ENCODE measurements around the gene C19orf33. TPM values are rescaled to one million over a fixed set of nuclear protein-coding genes. Genes with fewer than 3 reads are reported as not detected.

The C19orf33 gene
- polyA plus RNA-seq, 1 donor (not counting 4 experiments of a cell fraction or from before 2014, with no cell fraction given) = 366 TPM

DNA sequence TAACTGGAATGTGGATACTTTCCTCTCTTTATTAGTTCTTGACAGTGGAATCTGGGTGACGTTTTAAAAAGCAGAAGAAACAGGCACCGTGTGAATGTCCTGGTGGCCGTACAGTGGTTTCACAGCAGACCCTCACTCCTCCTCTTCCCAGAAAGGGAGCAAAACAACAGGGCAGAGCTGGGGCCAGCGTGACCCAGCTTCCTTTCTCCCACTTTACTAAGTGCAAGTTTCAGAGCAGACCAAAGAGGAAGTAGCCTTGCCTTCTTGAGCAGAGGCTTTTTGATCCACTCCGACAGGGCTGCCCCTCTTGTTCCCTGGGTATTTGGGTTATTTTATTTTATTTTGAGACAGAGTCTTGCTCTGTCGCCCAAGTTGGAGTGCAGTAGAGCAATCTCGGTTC, 19.6 kb upstream of the C19orf33 start:
- H3K4me3 ChIP-seq (ENCODE audit: control insufficient read depth in 2 of 3, extremely low read depth in 1 of 3, insufficient read depth in 2 of 3, low read depth in 1 of 3, low read length in 3 of 3) = no peak overlapping the region
- H3K27me3 ChIP-seq (ENCODE audit: control insufficient read depth, extremely low read depth, insufficient read depth, low read length) = no peaks in the 10 kb centered on the region
- FAIRE-seq (no peak), DNase-seq (ENCODE audit: low read depth, low spot score) (no peak)
- H3K79me2 ChIP-seq (ENCODE audit: control insufficient read depth, insufficient read depth, low read length) = peaks cover 80% of the 10 kb centered on the region
- no peaks in the 10 kb centered on the region for H3K9me3 ChIP-seq (ENCODE audit: control insufficient read depth, low read depth, low read length)
- no peak overlapping the region for H2AFZ ChIP-seq (ENCODE audit: control insufficient read depth, low read length)
- dilution Hi-C loops (cut with MboI; ENCODE audit: extremely low pct_ligation_motif_present, low sequenced_read_pairs) = no loop called here
- H4K20me1 ChIP-seq (ENCODE audit: control insufficient read depth, extremely low read depth, insufficient read depth, low read length) = peaks cover 34% of the 10 kb centered on the region
- peaks cover 8% of the 10 kb centered on the region for H3K9me1 ChIP-seq (ENCODE audit: control insufficient read depth, extremely low read depth, insufficient read depth, low read length)
- peaks cover 36 to 71% of the 10 kb centered on the region in 2 experiments for H3K36me3 ChIP-seq (ENCODE audit: control insufficient read depth in 2 of 2, extremely low read depth in 1 of 2, insufficient read depth in 2 of 2, low read length in 2 of 2)
- H3K9ac ChIP-seq (ENCODE audit: control insufficient read depth, extremely low read depth, insufficient read depth, low read length) = no peak overlapping the region
- H3K4me2 ChIP-seq (ENCODE audit: control insufficient read depth, extremely low read depth, insufficient read depth, low read depth, low read length) = no peak overlapping the region
- TF ChIP-seq, protein P1, sequence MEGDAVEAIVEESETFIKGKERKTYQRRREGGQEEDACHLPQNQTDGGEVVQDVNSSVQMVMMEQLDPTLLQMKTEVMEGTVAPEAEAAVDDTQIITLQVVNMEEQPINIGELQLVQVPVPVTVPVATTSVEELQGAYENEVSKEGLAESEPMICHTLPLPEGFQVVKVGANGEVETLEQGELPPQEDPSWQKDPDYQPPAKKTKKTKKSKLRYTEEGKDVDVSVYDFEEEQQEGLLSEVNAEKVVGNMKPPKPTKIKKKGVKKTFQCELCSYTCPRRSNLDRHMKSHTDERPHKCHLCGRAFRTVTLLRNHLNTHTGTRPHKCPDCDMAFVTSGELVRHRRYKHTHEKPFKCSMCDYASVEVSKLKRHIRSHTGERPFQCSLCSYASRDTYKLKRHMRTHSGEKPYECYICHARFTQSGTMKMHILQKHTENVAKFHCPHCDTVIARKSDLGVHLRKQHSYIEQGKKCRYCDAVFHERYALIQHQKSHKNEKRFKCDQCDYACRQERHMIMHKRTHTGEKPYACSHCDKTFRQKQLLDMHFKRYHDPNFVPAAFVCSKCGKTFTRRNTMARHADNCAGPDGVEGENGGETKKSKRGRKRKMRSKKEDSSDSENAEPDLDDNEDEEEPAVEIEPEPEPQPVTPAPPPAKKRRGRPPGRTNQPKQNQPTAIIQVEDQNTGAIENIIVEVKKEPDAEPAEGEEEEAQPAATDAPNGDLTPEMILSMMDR (optimal IDR thresholded peaks at IDR 0.05 in 1 of 3, IDR thresholded peaks at IDR 0.05 in 1 of 3, conservative IDR thresholded peaks at IDR 0.05 in 1 of 3; ENCODE audit: extremely low read depth in 1 of 3, insufficient read depth in 2 of 3, low read length in 3 of 3) = no peak
- TF ChIP-seq EZH2 (IDR thresholded peaks at IDR 0.05; ENCODE audit: low read length) = no peak
- H3K27ac ChIP-seq (ENCODE audit: control insufficient read depth, insufficient read depth, low read length) = no peak overlapping the region
- peaks cover 19% of the 10 kb centered on the region for H3K4me1 ChIP-seq (ENCODE audit: control insufficient read depth, extremely low read depth, insufficient read depth, low read length)

- DNase-seq (ENCODE audit: low read depth, low spot score) (no peak), FAIRE-seq (no peak)
- H3K27me3 ChIP-seq (ENCODE audit: control insufficient read depth, extremely low read depth, insufficient read depth, low read length) = no peaks in the 10 kb centered on the region
- no peak overlapping the region for H3K4me2 ChIP-seq (ENCODE audit: control insufficient read depth, extremely low read depth, insufficient read depth, low read depth, low read length)
- peaks cover 31% of the 10 kb centered on the region for H4K20me1 ChIP-seq (ENCODE audit: control insufficient read depth, extremely low read depth, insufficient read depth, low read length)
- peaks cover 69% of the 10 kb centered on the region for H3K79me2 ChIP-seq (ENCODE audit: control insufficient read depth, insufficient read depth, low read length)
- H3K4me1 ChIP-seq (ENCODE audit: control insufficient read depth, extremely low read depth, insufficient read depth, low read length) = peaks cover 20% of the 10 kb centered on the region
- H3K36me3 ChIP-seq (ENCODE audit: control insufficient read depth in 2 of 2, extremely low read depth in 1 of 2, insufficient read depth in 2 of 2, low read length in 2 of 2) = peaks cover 44 to 71% of the 10 kb centered on the region in 2 experiments
- no peak overlapping the region for H3K9ac ChIP-seq (ENCODE audit: control insufficient read depth, extremely low read depth, insufficient read depth, low read length)
- no peak overlapping the region for H3K27ac ChIP-seq (ENCODE audit: control insufficient read depth, insufficient read depth, low read length)
- no peak overlapping the region for H3K4me3 ChIP-seq (ENCODE audit: control insufficient read depth in 2 of 3, extremely low read depth in 1 of 3, insufficient read depth in 2 of 3, low read depth in 1 of 3, low read length in 3 of 3)
- dilution Hi-C loops (cut with MboI; ENCODE audit: extremely low pct_ligation_motif_present, low sequenced_read_pairs) = no loop called here
- peaks cover 8% of the 10 kb centered on the region for H3K9me1 ChIP-seq (ENCODE audit: control insufficient read depth, extremely low read depth, insufficient read depth, low read length)
- TF ChIP-seq EZH2 (IDR thresholded peaks at IDR 0.05; ENCODE audit: low read length) = no peak
- TF ChIP-seq, protein P1 (optimal IDR thresholded peaks at IDR 0.05 in 1 of 3, IDR thresholded peaks at IDR 0.05 in 1 of 3, conservative IDR thresholded peaks at IDR 0.05 in 1 of 3; ENCODE audit: extremely low read depth in 1 of 3, insufficient read depth in 2 of 3, low read length in 3 of 3) = no peak
- no peak overlapping the region for H2AFZ ChIP-seq (ENCODE audit: control insufficient read depth, low read length)
- no peaks in the 10 kb centered on the region for H3K9me3 ChIP-seq (ENCODE audit: control insufficient read depth, low read depth, low read length)
Measured at GRCh38 chr19:38285567-38285966, 18.5 kb upstream of the C19orf33 start.

Measured in keratinocyte (primary cell).